Psoas muscle (tissue), 8 donors: ENCODE results near the gene LYSMD4. TPM values are rescaled to one million over a fixed set of nuclear protein-coding genes. Genes with fewer than 3 reads are reported as not detected.

ENCODE experiments used
- ATAC-seq, 4 donors: fragments of 200-7000 bp; cut with Tn5 transposase; one replicate each; pipeline ENCODE4 v1.9.1; 2020; ENCODE audit warnings: moderate library complexity in 3 of 4, mild to moderate bottlenecking in 2 of 4
- DNase-seq, 2 donors: peaks; one replicate each; pipeline ENCODE4 v3.0.0-alpha.2; 2020
- H3K27ac ChIP-seq: fragments of 200-600 bp; one replicate; pipeline ENCODE4 v1.8.0; 2022
- H3K27me3 ChIP-seq, 3 donors: fragments of 200-600 bp in 1 of 3; one replicate each; pipeline versions ENCODE4 v1.6.1 to v1.8.0; 2013 to 2022; ENCODE audit warnings: low read length in 2 of 3, mild to moderate bottlenecking in 2 of 3, moderate library complexity in 1 of 3; ENCODE audit not compliant: insufficient read depth in 3 of 3
- H3K36me3 ChIP-seq, 2 donors: fragments of 200-600 bp in 1 of 2; one replicate each; pipeline versions ENCODE4 v1.6.1 to v1.8.0; 2013 to 2022; ENCODE audit warnings: low read depth in 1 of 2, mild to moderate bottlenecking in 1 of 2, moderate library complexity in 1 of 2; ENCODE audit not compliant: insufficient read depth in 1 of 2
- H3K4me1 ChIP-seq: fragments of 200-600 bp; one replicate; pipeline ENCODE4 v1.8.0; 2022
- H3K4me3 ChIP-seq: fragments of 200-600 bp; one replicate; pipeline ENCODE4 v1.8.0; 2022; ENCODE audit warnings: mild to moderate bottlenecking
- H3K9me3 ChIP-seq: fragments of 200-600 bp; one replicate; pipeline ENCODE4 v1.8.0; 2022
- WGBS, 3 donors: extraction: QIAGEN DNeasy Blood & Tissue Kit; methylation state at CpG; one replicate each; pipeline versions ENCODE4 v1.1.6 to v1.1.7; 2013; 5-methylcytosine and 5-hydroxymethylcytosine counted together
- intact Hi-C, 2 donors: fragments of 100-400 bp; cut with DNase I; formaldehyde crosslinking; loops; one replicate each; pipeline versions ENCODE4 v1.11.0 to v1.14.2; 2022
- polyA plus RNA-seq, 3 donors: library from polyadenylated mRNA; stranded (reverse); fragments of 200-250 nt; gene quantifications; one replicate each; pipeline ENCODE4 v1.2.3, GENCODE V29; 2013
- total RNA-seq, 4 donors: library from RNA; stranded (reverse); fragmentation: NEBNext Ultra II Directional in 2 of 4; extraction: Animal tissue kit (Norgen Biotek cat#: 25700) in 2 of 4; gene quantifications; one replicate each; pipeline versions ENCODE4 v1.2.1 to v1.2.4, GENCODE V29; 2021 to 2023
- TF ChIP-seq, protein P1 (sequence below): fragments of 200-600 bp; IDR thresholded peaks from one replicate; pipeline ENCODE4 v1.8.0; 2022; ENCODE audit warnings: antibody characterized with exemption
- donor health status: healthy with polysubstance abuse.
- donor health status: DM: no; HTN: no; CAD: no; lungs with moderate emphysema.
- donor health status: Bipolar disorder and iron deficiency.
- donor health status: healthy.
- donor health status: DM: yes; HTN: yes; CAD: no.
- donor health status: DM: no; HTN: no; CAD: no.
- donor health status: DM: no; HTN: no; CAD: no.
- donor health status: DM: yes; HTN: yes; CAD: no.

Gene LYSMD4
- total and polyA plus RNA-seq, 7 donors: 3.6 to 13.5 (median 7.3) TPM

DNA sequence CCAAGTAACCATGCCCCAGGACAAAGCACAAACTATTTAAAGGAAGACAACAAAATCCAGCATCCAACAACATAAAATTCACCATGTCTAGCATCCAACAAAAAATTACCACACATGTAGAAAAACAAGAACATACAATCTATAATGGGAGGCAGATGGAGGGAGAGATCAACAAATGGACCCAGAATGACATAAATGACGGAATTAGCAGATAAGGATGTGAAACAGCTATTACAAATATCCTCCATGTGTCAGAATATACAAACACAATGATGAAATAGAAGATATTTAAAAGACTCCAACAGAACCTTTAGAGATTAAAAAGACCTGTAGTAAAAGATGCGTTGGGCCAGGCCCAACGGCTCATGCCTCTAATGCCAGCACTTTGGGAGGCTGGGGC, 10.8 kb downstream of the LYSMD4 start:
- Histone ChIP-seq H3K36me3 (peaks cover 0 to 2% of the 10 kb centered on the region in 2 donors), H3K27me3 (no peaks in the 10 kb centered on the region), H3K4me3 (no peak overlapping the region), H3K4me1 (peaks cover 37% of the 10 kb centered on the region), H3K27ac (peak overlapping the region; percentile 47), H3K9me3 (no peaks in the 10 kb centered on the region)
- 95 to 98% (median 97%) methylated on average over 3 of the region's 3 CpGs for WGBS, 3 donors
- ATAC-seq (no peak), DNase-seq (no peak)
- intact Hi-C loops: no loop called here
- TF ChIP-seq, protein P1, sequence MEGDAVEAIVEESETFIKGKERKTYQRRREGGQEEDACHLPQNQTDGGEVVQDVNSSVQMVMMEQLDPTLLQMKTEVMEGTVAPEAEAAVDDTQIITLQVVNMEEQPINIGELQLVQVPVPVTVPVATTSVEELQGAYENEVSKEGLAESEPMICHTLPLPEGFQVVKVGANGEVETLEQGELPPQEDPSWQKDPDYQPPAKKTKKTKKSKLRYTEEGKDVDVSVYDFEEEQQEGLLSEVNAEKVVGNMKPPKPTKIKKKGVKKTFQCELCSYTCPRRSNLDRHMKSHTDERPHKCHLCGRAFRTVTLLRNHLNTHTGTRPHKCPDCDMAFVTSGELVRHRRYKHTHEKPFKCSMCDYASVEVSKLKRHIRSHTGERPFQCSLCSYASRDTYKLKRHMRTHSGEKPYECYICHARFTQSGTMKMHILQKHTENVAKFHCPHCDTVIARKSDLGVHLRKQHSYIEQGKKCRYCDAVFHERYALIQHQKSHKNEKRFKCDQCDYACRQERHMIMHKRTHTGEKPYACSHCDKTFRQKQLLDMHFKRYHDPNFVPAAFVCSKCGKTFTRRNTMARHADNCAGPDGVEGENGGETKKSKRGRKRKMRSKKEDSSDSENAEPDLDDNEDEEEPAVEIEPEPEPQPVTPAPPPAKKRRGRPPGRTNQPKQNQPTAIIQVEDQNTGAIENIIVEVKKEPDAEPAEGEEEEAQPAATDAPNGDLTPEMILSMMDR: no peak

DNA sequence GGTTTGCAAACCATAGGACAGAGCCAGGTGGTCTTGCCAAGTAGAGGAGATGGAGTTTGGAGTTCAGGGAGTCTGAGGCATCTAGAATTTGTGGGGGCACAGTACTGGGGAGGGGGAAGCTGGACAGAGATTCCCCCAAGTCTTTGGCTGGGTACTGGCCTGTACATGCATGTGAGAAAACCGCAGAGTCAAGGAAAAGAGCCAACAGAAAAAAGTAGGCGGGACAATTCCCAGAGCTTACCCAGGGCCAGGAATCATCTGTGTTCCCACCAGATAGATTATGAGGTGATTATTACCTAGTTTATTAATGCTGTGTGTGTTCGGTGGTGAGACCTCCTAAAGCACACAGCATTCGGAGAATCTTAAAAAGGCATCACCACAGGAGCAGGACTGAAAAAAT, 11.3 kb downstream of the LYSMD4 start:
- no peak overlapping the region for H3K4me3 ChIP-seq
- ATAC-seq (no peak), DNase-seq (no peak)
- no peaks in the 10 kb centered on the region for H3K9me3 ChIP-seq
- 69 to 82% (median 70%) methylated on average over 4 of the region's 4 CpGs for WGBS, 3 donors
- H3K27ac ChIP-seq: peak overlapping the region; percentile 47
- intact Hi-C loops: no loop called here
- H3K36me3 ChIP-seq: no peaks in the 10 kb centered on the region
- H3K4me1 ChIP-seq: peaks cover 40% of the 10 kb centered on the region
- H3K27me3 ChIP-seq: no peaks in the 10 kb centered on the region
- TF ChIP-seq, protein P1: no peak

DNA sequence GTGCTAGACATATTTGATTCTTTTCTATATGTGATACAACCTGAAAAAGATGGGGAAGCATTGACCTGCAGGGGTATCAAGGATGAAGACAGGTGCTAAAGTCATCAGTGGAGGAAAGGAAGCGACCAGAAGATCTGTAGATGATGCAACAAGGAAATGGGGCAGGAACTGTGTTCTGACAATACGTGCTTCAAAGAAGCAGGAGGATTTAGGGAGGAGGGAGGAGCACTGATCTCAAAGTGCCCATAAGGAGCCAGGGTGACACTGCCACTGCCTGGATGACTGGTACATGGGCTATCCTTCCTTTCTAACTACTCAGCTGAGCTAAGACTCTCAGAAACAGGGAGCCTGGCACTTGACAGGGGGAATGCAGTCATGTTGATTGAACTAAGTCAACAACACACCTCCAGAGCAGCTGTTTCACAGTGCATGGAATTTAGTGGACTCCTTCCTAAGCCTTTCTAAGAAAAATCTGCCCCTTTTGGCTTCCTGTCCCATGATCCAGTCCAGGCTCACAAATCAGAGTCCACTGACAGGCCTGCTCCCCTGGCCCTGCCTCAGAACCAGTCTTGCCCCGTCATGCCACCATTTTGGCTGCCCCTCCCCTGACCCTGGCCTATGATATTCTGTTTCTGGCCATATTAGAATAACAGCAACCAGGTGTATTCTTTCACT, 12.0 kb downstream of the LYSMD4 start:
- Histone ChIP-seq H3K36me3 (no peaks in the 10 kb centered on the region), H3K4me3 (no peak overlapping the region), H3K27me3 (no peaks in the 10 kb centered on the region), H3K27ac (peak overlapping the region; percentile 47), H3K9me3 (no peaks in the 10 kb centered on the region), H3K4me1 (peaks cover 47% of the 10 kb centered on the region)
- intact Hi-C loops: no loop called here
- ATAC-seq (peak; percentile 27 to 56 (median 31)), DNase-seq (no peak)
- TF ChIP-seq, protein P1: no peak
- WGBS, 3 donors: 37 to 60% (median 43%) methylated on average over 3 of the region's 3 CpGs

DNA sequence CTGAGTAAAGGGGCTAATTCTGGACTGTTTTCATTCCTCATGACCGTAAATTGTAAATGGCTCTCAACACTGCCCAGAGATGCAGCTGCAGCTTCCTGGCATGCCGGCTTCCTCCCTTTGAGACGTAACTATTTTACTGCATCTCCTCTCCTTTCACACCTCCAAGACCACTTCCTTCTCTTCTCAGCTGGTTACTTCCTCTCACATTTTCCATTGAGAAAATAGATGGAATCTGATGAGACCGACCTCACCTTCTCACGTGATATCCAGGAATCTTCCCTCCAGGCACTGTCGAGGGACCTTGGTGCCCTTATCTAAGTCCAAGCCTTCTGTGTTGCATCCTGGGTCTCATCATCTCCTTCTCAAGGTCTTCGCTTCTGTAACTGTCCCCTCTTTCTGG, 12.7 kb downstream of the LYSMD4 start:
- DNase-seq (no peak), ATAC-seq (no peak)
- intact Hi-C loops: no loop called here
- TF ChIP-seq, protein P1: no peak
- no peak overlapping the region for H3K4me3 ChIP-seq
- 68 to 71% (median 70%) methylated on average over 7 of the region's 7 CpGs for WGBS, 3 donors
- H3K27ac ChIP-seq: peak overlapping the region; percentile 47
- H3K36me3 ChIP-seq: peaks cover 0 to 2% of the 10 kb centered on the region in 2 donors
- H3K9me3 ChIP-seq: no peaks in the 10 kb centered on the region
- H3K27me3 ChIP-seq: no peaks in the 10 kb centered on the region
- H3K4me1 ChIP-seq: peaks cover 47% of the 10 kb centered on the region

DNA sequence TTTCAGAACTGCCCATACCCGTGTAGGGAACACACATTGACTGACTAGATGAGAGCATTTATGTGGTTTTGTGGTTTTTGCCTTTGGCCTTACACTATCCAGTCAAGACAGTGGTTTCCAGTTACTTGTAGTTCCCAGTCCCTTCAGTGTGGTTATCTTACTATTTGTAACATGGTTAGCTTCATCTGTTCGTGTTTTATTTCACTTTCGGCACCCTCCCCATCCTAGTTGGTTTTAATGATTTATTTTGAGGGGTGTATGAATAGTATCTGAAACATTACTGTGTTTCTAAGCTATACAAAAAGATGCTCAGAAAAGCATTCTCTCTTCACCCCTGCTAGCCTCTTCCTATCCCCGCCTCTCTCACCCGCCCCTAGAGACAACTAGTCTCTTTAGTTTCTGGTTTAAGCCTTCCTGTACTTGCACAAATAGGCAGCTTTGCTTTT, 14.1 kb downstream of the LYSMD4 start:
- Histone ChIP-seq H3K27me3 (no peaks in the 10 kb centered on the region), H3K4me1 (peaks cover 47% of the 10 kb centered on the region), H3K9me3 (no peaks in the 10 kb centered on the region), H3K36me3 (peaks cover 0 to 15% of the 10 kb centered on the region in 2 donors), H3K4me3 (no peak overlapping the region), H3K27ac (peak overlapping the region; percentile 75)
- WGBS, 3 donors: 71 to 84% (median 78%) methylated on average over 5 of the region's 5 CpGs
- ATAC-seq (peak in 3 of 4 donors; percentile 32 to 51 (median 32)), DNase-seq (no peak)
- TF ChIP-seq, protein P1: no peak
- intact Hi-C loops: no loop called here
